22Rv1 (cell line): Measurements from ENCODE around the gene AKNA.
"Not testable (repeated sequence)": the region's sequence is repeated elsewhere in the genome, so short reads cannot be mapped to it uniquely, and the experiment has no call there.

Experiments
- H3K27ac ChIP-seq: fragments of 450-650 bp; 2 replicates; pipeline ENCODE4 v1.5.1; 2017
- CTCF ChIP-seq: fragments of 450-650 bp; IDR thresholded peaks from 2 replicates; pipeline ENCODE4 v1.5.1; 2017; ENCODE audit warnings: mild to moderate bottlenecking
- ZFX ChIP-seq: fragments of 450-650 bp; IDR thresholded peaks from 2 replicates; pipeline ENCODE4 v1.6.1; 2017; ENCODE audit warnings: antibody characterized with exemption, borderline replicate concordance

Gene AKNA

DNA sequence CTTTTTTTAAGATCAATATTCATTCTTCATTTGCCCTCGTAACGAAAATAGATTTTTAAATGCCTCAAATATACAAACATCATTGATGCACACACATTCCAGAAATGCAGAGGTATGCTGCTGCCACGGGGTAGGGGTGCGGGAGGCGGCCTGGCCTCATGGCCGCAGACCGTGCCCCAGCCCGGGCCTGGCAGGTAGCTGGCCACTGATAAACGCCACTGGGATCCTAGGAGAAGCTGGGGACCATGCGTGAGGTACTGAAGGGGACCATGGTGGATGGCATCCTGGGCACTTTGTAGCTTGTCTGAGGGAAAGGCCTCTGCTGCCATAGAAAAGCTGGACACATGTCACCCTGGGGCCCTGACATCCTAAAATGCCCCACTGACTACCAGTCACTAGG, 51.6 kb downstream of the AKNA start:
- H3K27ac ChIP-seq = no peak overlapping the region
- TF ChIP-seq CTCF (no peak), ZFX (no peak)

DNA sequence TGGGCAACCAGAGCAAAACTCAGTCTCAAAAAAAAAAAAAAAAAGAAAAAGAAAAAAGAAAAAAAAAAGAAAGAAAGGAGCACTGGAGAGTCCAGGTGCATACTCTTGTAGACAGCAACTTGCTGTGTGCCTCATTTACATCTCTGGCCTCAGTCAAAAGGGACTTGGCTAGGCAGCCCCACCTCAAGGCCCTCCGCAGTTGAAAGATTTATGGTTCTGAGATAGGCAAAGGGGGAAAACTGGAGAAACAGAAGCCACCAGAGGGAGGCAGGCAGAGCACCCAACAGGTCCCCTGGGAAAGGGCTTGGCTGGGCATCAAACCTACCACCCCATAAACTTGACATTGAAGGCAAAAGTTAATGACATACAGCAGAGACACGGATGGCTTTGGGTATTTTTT, 52.0 kb downstream of the AKNA start:
- TF ChIP-seq ZFX (no peak), CTCF (no peak)
- no peak overlapping the region for H3K27ac ChIP-seq

DNA sequence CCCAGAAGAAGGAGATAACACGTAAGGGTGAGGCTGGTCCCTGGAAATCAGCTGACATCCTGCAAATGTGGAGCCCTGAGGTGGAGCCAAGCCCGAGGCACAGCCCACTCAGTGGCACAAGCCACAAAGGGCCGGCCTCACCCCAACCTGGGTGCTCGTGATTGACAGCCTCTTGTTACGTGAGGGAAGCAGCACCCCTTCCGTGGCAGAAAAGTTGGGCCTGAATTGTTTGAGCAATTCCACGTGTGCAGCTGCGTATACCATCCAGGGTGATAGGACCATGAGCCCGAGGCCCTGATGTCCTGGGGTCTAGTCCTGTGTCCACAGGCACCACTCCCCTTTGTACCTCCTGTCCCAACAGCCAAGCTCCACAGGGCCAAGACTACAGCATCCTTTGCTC, 53.3 kb downstream of the AKNA start:
- no peak for TF ChIP-seq ZFX
- TF ChIP-seq CTCF = no peak
- H3K27ac ChIP-seq = no peak overlapping the region

- H3K27ac ChIP-seq = not testable (repeated sequence)
Measured at GRCh38 chr9:114333718-114334117, 54.1 kb downstream of the AKNA start.

GRCh38 chr9:114332474-114333040, 55.2 kb downstream of the AKNA start:
- H3K27ac ChIP-seq = not testable (repeated sequence)

GRCh38 chr9:114331229-114332195, 56.3 kb downstream of the AKNA start:
- H3K27ac ChIP-seq = not testable (repeated sequence)

DNA sequence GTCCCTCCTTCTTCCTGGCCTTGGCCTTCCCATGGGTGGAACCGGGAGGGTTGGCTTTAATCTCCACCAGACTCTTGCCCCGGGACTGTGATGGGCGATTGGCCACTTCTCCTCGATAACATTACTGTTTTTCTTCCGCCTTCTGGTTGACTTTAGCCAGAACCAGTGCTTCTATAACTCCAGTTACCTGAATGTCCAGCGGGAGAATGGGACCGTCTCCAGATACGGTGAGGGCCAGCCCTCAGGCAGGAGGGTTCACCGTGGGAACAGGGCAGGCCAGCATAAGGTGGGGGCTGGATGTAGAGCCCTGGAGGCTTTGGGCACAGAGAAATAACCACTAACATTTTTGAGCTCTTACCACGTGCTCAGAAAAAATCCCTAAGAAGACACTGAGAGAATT, 57.1 kb downstream of the AKNA start:
- no peak overlapping the region for H3K27ac ChIP-seq
- TF ChIP-seq ZFX (no peak), CTCF (no peak)

- not testable (repeated sequence) for H3K27ac ChIP-seq
Measured at GRCh38 chr9:114329625-114330022, 58.2 kb downstream of the AKNA start, which contains the start of gene ORM2. TSS of gene ORM2 (plus strand) at chr9:114329869. CDS start at chr9:114329905, 36 bp downstream.

DNA sequence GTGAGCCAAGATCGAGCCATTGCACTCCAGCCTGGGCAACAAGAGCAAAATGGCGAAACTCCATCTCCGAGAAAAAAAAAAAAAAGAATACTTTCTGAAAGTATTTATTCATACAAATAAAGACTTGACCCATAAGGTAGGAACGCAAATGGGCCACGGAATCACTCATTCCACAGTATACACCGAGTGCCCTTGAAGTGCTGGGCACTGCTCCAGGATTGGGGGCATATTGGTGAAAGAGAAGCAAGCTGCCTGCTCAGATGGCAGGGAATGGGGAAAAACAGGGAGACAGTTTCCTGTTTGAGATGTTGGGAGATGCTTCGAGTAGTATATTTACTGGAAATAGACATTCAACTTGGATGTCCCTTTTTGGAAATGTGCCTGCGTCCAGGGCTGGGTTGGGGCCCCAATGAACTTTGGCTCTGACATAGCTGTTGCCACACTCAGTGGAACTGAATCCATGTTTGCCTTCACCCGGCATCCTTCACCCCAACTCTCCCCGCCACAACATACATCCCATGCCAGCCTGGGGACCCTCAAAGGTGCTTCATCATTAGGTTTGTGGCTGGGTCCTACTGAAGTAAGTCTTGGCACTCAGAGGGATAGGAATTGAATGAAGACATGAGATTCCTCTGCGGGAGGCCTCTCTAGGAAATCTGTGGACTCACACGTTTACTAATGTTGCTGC, 58.7 kb downstream of the AKNA start:
- H3K27ac ChIP-seq = not testable (repeated sequence)

DNA sequence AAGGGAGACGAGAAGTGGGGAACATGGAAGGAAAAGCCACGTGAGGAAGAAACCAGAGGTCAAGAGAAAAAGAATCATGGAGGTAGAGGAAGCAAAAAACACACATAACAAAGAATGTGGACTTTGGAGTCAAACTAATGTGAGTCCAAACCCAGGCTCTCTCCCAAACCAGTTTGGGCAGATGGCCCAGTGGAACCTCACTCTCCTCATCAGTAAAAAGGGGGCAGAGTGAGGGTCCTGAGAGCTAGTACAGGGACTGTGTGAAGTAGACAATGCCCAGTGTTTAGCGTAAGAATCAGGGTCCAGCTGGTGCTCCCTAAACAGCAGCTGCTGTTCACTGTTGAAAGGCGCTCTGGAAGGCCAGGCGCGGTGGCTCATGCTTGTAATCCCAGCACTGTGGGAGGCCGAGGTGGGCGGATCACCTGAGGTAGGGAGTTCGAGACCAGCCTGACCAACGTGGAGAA, 59.4 kb downstream of the AKNA start:
- H3K27ac ChIP-seq = not testable (repeated sequence)
